ENCODE data around the gene PLCB1.

- TF ChIP-seq CTCF (conservative IDR thresholded peaks at IDR 0.05; ENCODE audit: low read depth, low read length) (no peak), CEBPB (IDR thresholded peaks at IDR 0.05; ENCODE audit: low read depth, low read length) (peak; percentile 92), POLR2A (IDR thresholded peaks at IDR 0.05; ENCODE audit: low read depth, low read length) (no peak), MAZ (IDR thresholded peaks at IDR 0.05; ENCODE audit: borderline replicate concordance, low read depth, low read length) (no peak), MAFK (IDR thresholded peaks at IDR 0.05; ENCODE audit: low read depth, low read length) (no peak), RAD21 (IDR thresholded peaks at IDR 0.05; ENCODE audit: low read length) (no peak), RFX5 (IDR thresholded peaks at IDR 0.05; ENCODE audit: low read depth, low read length) (no peak), FOS (IDR thresholded peaks at IDR 0.05; ENCODE audit: low read depth, low read length) (no peak), USF2 (IDR thresholded peaks at IDR 0.05; ENCODE audit: low read depth, low read length) (no peak), SMC3 (IDR thresholded peaks at IDR 0.05; ENCODE audit: low read depth, low read length) (no peak), ELK1 (IDR thresholded peaks at IDR 0.05; ENCODE audit: borderline replicate concordance, low read depth, low read length) (no peak), MXI1 (IDR thresholded peaks at IDR 0.05; ENCODE audit: borderline replicate concordance, low read depth, low read length) (no peak), RCOR1 (IDR thresholded peaks at IDR 0.05; ENCODE audit: insufficient replicate concordance, low read length) (no peak)
Measured at GRCh38 chr20:8094850-8095249, 37.2 kb upstream of the PLCB1 start.
